HG03060 (cell line): Measurements from ENCODE around the gene KPNA2.
A peak's percentile ranks its signal among the peaks of the same experiment; 100 is the strongest.
"Not testable (repeated sequence)": the region's sequence is repeated elsewhere in the genome, so short reads cannot be mapped to it uniquely, and the experiment has no call there.

ENCODE experiments used
- ATAC-seq: cut with Tn5 transposase; IDR thresholded peaks from one replicate; pipeline ENCODE4 v1.9.1; 2021; ENCODE audit warnings: low read depth, moderate number of reproducible peaks; ENCODE audit not compliant: unreplicated experiment

Gene KPNA2

GRCh38 chr17:68035523-68036303 lies at the start of gene KPNA2:
Gene KPNA2 (plus strand): TSS chr17:68035735. CDS start chr17:68037133, 1,398 bp downstream.
- peak; percentile 82 for ATAC-seq

DNA sequence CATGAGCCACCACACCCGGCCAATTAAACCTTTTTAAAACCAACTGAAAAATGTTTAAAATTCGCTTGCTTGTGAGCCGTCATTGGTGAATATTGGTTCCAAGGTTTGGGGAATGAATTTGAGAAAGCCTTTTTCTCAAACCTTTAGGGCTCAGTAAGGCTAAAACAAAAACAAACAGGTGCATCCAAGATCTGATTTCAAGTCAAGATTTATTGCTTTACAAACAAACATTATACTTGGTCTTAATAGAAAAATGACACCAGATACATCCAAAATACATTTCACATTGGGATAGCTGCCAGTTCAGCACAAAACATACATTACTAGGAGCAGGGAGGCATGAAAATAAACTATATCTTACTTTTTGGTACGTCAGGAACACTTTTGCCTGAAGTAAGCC lies 44.6 kb upstream of the KPNA2 start:
- ATAC-seq: no peak

- no peak for ATAC-seq
Observed at GRCh38 chr17:67992548-67993152, 42.9 kb upstream of the KPNA2 start.

DNA sequence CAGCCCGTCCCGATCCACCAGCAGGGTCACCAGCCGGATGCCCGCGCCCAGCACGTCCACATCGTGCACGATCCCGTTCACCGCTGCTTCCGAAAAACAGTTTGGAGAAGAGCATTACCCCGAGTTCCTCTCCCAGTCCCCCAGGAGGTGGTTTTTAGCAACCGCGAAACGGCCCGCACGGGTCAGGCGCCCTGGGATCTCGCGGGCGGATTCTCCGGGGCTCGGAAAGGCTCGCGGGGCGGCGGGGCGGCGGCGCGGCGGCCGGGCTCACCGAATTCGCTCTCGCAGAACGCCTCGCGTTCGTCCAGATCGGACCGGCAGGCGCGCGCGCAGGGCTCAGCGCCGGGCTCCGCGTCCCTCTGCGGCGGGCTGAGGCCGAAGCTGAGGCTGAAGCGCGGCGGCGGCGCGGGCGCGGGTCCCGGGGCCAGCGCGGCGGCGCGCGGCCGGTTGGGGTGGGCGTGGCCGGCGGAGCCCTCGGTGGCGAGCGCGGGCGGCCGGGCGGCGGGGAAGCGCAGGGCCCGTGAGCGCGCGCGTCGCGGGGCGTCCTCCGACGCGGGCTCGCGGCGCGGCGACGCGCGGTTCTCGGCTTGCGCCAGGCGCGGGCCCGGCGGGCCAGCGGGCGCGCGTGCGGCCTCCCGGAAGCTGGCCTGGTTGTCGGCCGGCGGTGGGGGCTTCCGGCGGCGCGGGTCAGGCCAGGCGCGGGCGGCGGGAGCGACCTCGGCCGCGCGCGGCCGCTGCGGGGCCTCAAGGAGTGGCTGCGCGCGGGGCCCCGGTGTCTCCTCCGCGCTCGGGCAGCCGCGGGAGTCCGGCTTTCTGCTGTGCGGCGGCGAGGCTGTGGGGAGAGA lies 42.2 kb upstream of the KPNA2 start:
- peak; percentile 31 for ATAC-seq

- ATAC-seq: no peak
Observed at GRCh38 chr17:67993998-67994361, 41.6 kb upstream of the KPNA2 start.

GRCh38 chr17:67994817-67995569 lies 40.5 kb upstream of the KPNA2 start:
- ATAC-seq: no peak

- ATAC-seq: no peak
Observed at GRCh38 chr17:67995570-67996263, 39.8 kb upstream of the KPNA2 start.

GRCh38 chr17:67996301-67997171 lies 39.0 kb upstream of the KPNA2 start, which contains the start of gene C17orf58:
Gene C17orf58 (minus strand): TSS chr17:67996469. CDS start chr17:67996198, 271 bp downstream.
- ATAC-seq: not testable (repeated sequence)

DNA sequence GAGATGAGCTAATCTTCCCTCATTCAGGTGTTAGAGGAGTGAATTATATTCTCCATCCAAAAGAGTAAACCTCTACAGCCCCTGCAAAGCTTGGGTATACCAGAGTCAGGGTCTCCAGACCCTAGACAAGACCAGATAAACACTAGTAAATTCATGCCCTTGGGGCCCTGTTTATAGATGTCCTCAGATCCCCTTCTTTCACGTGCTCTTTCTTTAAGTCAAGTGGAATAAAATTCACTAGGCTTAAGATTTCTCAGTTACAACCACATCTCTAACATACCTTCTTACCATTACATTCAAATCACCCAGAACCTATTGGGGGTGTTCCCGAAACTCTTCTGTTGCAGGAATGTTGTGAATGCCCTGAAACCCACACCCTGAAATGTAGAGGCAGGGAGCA lies 37.1 kb upstream of the KPNA2 start:
- ATAC-seq: no peak

GRCh38 chr17:67999291-67999911 lies 36.1 kb upstream of the KPNA2 start:
- no peak for ATAC-seq

- ATAC-seq: no peak
Observed at GRCh38 chr17:68004201-68004600, 31.3 kb upstream of the KPNA2 start.

DNA sequence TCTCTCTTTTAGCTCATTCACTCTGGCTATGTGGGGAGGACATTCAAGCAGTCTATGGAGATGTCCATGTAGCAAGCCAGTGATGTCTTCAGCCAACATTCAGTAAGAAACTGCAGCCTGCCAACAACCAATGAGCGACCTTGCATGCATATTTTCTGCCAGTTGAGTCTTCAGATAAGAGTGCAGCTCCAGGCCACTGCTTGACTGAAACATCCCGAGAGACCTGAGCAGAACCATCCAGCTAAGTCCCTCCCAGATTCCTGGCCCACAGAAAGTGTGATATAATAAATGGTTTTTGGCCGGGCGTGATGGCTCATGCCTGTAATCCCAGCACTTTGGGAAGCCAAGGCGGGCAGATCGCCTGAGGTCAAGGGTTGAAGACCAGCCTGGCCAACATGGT lies 28.7 kb upstream of the KPNA2 start:
- ATAC-seq: no peak

- ATAC-seq: no peak
Observed at GRCh38 chr17:68011199-68011665, 24.3 kb upstream of the KPNA2 start.

GRCh38 chr17:68013385-68013784 lies 22.1 kb upstream of the KPNA2 start:
- no peak for ATAC-seq

GRCh38 chr17:68015081-68015723 lies 20.3 kb upstream of the KPNA2 start:
- no peak for ATAC-seq

GRCh38 chr17:68016838-68017237 lies 18.7 kb upstream of the KPNA2 start:
- no peak for ATAC-seq

DNA sequence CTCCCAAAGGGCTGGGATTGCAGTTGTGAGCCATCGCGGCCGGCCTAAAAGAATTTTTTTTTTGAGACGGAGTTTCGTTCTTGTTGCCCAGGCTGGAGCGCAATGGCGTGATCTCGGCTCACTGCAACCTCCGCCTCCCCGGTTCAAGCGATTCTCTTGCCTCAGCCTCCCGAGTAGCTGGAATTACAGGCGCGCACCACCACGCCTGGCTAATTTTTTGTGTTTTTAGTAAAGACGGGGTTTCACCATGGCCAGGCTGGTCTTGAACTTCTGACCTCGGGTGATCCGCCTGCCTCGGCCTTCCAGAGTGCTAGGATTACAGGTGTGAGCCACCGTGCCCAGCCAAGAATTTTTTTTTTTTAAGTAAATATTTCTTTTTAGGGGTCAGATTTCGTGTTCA lies 17.0 kb upstream of the KPNA2 start:
- not testable (repeated sequence) for ATAC-seq

GRCh38 chr17:68019336-68019674 lies 16.2 kb upstream of the KPNA2 start:
- no peak for ATAC-seq
